Esophagus muscularis mucosa (tissue), 4 donors: ENCODE results near the gene SUPT4H1.

ENCODE experiments used
- EP300 ChIP-seq: sonication (generic); formaldehyde crosslinking; IDR thresholded peaks from one replicate; pipeline ENCODE4 v1.6.1; 2017; ENCODE audit warnings: antibody characterized with exemption
- POLR2AphosphoS5 ChIP-seq, 2 donors: sonication (generic); formaldehyde crosslinking; IDR thresholded peaks; one replicate each; pipeline ENCODE4 v1.6.1; 2017; ENCODE audit warnings: antibody characterized with exemption in 2 of 2
- TF ChIP-seq, protein P1 (sequence below), 3 experiments: fragments of 200-600 bp in 2 of 3; fragments of 450-650 bp in 1 of 3; sonication (generic) in 2 of 3; IDR thresholded peaks; one replicate each; pipeline ENCODE4 v1.5.1; 2017 to 2019; ENCODE audit warnings: antibody characterized with exemption in 3 of 3, mild to moderate bottlenecking in 2 of 3, moderate library complexity in 1 of 3

- TF ChIP-seq, protein P1, sequence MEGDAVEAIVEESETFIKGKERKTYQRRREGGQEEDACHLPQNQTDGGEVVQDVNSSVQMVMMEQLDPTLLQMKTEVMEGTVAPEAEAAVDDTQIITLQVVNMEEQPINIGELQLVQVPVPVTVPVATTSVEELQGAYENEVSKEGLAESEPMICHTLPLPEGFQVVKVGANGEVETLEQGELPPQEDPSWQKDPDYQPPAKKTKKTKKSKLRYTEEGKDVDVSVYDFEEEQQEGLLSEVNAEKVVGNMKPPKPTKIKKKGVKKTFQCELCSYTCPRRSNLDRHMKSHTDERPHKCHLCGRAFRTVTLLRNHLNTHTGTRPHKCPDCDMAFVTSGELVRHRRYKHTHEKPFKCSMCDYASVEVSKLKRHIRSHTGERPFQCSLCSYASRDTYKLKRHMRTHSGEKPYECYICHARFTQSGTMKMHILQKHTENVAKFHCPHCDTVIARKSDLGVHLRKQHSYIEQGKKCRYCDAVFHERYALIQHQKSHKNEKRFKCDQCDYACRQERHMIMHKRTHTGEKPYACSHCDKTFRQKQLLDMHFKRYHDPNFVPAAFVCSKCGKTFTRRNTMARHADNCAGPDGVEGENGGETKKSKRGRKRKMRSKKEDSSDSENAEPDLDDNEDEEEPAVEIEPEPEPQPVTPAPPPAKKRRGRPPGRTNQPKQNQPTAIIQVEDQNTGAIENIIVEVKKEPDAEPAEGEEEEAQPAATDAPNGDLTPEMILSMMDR (IDR thresholded peaks at IDR 0.05): no peak
- TF ChIP-seq EP300: no peak
- TF ChIP-seq POLR2AphosphoS5 (IDR thresholded peaks at IDR 0.05): no peak
These were observed 50.4 kb downstream of the SUPT4H1 start for GRCh38 chr17:58301504-58302150.
